ENCODE results near the gene TMC4.

Gene TMC4

DNA sequence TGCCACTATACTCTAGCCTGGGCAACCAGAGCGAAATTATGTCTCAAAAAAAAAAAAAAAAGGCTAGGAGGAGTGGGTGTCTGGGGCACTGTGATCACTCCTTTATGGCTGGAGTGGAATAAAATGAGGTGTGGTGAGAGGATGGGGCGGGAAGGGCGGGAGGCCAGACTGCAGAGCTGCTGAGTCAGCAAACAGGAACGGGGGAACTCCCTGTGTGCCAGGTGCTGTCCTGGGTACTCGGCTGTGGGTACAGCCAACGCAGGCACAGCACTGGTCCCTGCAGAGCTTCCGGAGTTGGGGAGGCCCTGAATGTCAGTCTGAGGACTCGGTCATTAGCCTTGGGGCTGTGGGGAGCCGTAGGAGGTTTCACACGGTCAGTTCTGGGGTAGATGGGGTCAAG lies 51.7 kb downstream of the TMC4 start:
- TF ChIP-seq, protein P1, sequence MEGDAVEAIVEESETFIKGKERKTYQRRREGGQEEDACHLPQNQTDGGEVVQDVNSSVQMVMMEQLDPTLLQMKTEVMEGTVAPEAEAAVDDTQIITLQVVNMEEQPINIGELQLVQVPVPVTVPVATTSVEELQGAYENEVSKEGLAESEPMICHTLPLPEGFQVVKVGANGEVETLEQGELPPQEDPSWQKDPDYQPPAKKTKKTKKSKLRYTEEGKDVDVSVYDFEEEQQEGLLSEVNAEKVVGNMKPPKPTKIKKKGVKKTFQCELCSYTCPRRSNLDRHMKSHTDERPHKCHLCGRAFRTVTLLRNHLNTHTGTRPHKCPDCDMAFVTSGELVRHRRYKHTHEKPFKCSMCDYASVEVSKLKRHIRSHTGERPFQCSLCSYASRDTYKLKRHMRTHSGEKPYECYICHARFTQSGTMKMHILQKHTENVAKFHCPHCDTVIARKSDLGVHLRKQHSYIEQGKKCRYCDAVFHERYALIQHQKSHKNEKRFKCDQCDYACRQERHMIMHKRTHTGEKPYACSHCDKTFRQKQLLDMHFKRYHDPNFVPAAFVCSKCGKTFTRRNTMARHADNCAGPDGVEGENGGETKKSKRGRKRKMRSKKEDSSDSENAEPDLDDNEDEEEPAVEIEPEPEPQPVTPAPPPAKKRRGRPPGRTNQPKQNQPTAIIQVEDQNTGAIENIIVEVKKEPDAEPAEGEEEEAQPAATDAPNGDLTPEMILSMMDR (IDR thresholded peaks at IDR 0.05; ENCODE audit: control insufficient read depth, insufficient read depth, low read depth, low read length, missing control alignments), result no peak
- no peak for DNase-seq (ENCODE audit: low read depth)
- no peak overlapping the region for H3K4me3 ChIP-seq (ENCODE audit: control insufficient read depth, low read depth, low read length)

- peak within 1 kb of the TSS; percentile 78 for H3K4me3 ChIP-seq (ENCODE audit: control insufficient read depth, low read depth, low read length)
- DNase-seq (ENCODE audit: low read depth), result peak; percentile 92
- TF ChIP-seq, protein P1 (IDR thresholded peaks at IDR 0.05; ENCODE audit: control insufficient read depth, insufficient read depth, low read depth, low read length, missing control alignments), result no peak
These were observed 57.6 kb downstream of the TMC4 start, which contains the start of the genes PRPF31 and TFPT for GRCh38 chr19:54115109-54116063. Gene PRPF31, plus strand, starts transcription at chr19:54115754. Its CDS starts 2,525 bp downstream, at chr19:54118279. Gene TFPT, minus strand, starts transcription at chr19:54115657. Its CDS starts 388 bp downstream, at chr19:54115269.

DNA sequence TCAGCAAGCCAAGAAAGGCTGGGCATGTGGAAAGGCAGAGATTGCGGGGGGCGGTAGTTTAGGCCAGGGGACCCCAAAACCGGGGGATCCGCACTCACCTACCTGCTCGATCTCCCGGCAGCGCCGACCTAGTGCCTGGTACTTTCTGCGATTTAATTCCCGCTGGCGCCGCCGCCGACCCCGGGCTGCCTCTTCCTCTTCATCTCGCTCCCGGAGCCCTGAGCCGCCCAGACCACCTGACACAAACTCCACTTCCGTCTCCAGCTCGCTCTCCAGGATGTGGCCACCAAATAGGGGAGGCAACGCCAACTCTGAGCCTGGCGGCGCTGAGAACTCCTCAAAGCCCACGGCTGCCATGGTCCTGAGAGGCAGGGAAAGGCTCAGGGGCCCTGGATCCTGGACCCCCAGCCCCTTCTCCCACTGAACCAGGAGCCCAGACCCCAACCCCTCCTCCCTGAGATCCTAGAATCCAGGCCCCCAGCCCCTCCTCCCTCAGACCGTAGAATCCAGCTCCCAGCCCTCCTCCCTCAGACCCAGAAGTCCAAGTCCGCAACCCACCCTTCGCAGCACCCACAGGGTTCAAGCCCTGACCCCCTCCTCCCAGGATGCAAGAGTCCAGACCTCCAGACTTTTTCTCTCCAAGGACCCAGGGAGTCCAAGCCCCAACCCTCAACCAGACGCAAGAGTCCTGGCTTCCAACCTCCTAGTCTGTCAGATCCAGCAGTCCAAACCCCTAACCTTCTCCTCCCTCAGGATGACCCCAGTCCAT lies 58.4 kb downstream of the TMC4 start:
- no peak for DNase-seq (ENCODE audit: low read depth)
- H3K4me3 ChIP-seq (ENCODE audit: control insufficient read depth, low read depth, low read length), result peak overlapping the region; percentile 78
- TF ChIP-seq, protein P1 (IDR thresholded peaks at IDR 0.05; ENCODE audit: control insufficient read depth, insufficient read depth, low read depth, low read length, missing control alignments), result no peak

All from AG09309 (cell line).